Measurements from ENCODE around the gene GSN.

GRCh38 chr9:121303456-121304451 is 35.8 kb downstream of the GSN start:
- TF ChIP-seq CTCF (IDR thresholded peaks at IDR 0.05) (no peak), POLR2A (IDR thresholded peaks at IDR 0.05) (no peak)

Data from heart left ventricle (tissue), 13 donors.